Measurements from ENCODE around the gene CELSR1.
A peak's percentile ranks its signal among the peaks of the same experiment; 100 is the strongest.

CELSR1 gene

GRCh38 chr22:46377525-46378425 is 159.6 kb downstream of the CELSR1 start:
- DNase-seq, result peak; percentile 38
- H3K27me3 Mint-ChIP-seq (ENCODE audit: low read depth, poor library complexity), result peaks cover 3% of the 10 kb centered on the region
- TF ChIP-seq, protein P1, sequence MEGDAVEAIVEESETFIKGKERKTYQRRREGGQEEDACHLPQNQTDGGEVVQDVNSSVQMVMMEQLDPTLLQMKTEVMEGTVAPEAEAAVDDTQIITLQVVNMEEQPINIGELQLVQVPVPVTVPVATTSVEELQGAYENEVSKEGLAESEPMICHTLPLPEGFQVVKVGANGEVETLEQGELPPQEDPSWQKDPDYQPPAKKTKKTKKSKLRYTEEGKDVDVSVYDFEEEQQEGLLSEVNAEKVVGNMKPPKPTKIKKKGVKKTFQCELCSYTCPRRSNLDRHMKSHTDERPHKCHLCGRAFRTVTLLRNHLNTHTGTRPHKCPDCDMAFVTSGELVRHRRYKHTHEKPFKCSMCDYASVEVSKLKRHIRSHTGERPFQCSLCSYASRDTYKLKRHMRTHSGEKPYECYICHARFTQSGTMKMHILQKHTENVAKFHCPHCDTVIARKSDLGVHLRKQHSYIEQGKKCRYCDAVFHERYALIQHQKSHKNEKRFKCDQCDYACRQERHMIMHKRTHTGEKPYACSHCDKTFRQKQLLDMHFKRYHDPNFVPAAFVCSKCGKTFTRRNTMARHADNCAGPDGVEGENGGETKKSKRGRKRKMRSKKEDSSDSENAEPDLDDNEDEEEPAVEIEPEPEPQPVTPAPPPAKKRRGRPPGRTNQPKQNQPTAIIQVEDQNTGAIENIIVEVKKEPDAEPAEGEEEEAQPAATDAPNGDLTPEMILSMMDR (IDR thresholded peaks at IDR 0.05), result no peak
- peak overlapping the region; percentile 33 for H3K4me3 Mint-ChIP-seq
- H3K9me3 Mint-ChIP-seq, result peaks cover 32% of the 10 kb centered on the region
- peak overlapping the region; percentile 33 for H3K27ac Mint-ChIP-seq
- H3K4me1 Mint-ChIP-seq, result peaks cover 63% of the 10 kb centered on the region
- H3K36me3 Mint-ChIP-seq (ENCODE audit: low read depth), result peaks cover 39% of the 10 kb centered on the region

- Mint-ChIP-seq H3K36me3 (ENCODE audit: low read depth) (peaks cover 35% of the 10 kb centered on the region), H3K4me3 (no peak overlapping the region), H3K27me3 (ENCODE audit: low read depth, poor library complexity) (peaks cover 3% of the 10 kb centered on the region), H3K27ac (peak overlapping the region; percentile 48), H3K4me1 (peaks cover 63% of the 10 kb centered on the region), H3K9me3 (peaks cover 32% of the 10 kb centered on the region)
- no peak for DNase-seq
- TF ChIP-seq, protein P1 (IDR thresholded peaks at IDR 0.05), result no peak
Observed at GRCh38 chr22:46376908-46377524, 160.4 kb downstream of the CELSR1 start.

- H3K27me3 Mint-ChIP-seq (ENCODE audit: low read depth, poor library complexity), result peaks cover 3% of the 10 kb centered on the region
- no peak overlapping the region for H3K27ac Mint-ChIP-seq
- peaks cover 32% of the 10 kb centered on the region for H3K9me3 Mint-ChIP-seq
- no peak overlapping the region for H3K4me3 Mint-ChIP-seq
- peaks cover 35% of the 10 kb centered on the region for H3K36me3 Mint-ChIP-seq (ENCODE audit: low read depth)
- H3K4me1 Mint-ChIP-seq, result peaks cover 61% of the 10 kb centered on the region
- no peak for DNase-seq
- TF ChIP-seq, protein P1 (IDR thresholded peaks at IDR 0.05), result no peak
Observed at GRCh38 chr22:46376111-46376510, 161.3 kb downstream of the CELSR1 start.

GRCh38 chr22:46374663-46375474 is 162.6 kb downstream of the CELSR1 start:
- Mint-ChIP-seq H3K4me1 (peaks cover 61% of the 10 kb centered on the region), H3K9me3 (peaks cover 32% of the 10 kb centered on the region), H3K27ac (no peak overlapping the region), H3K27me3 (ENCODE audit: low read depth, poor library complexity) (no peaks in the 10 kb centered on the region), H3K4me3 (no peak overlapping the region), H3K36me3 (ENCODE audit: low read depth) (peaks cover 35% of the 10 kb centered on the region)
- TF ChIP-seq, protein P1 (IDR thresholded peaks at IDR 0.05), result no peak
- no peak for DNase-seq

DNA sequence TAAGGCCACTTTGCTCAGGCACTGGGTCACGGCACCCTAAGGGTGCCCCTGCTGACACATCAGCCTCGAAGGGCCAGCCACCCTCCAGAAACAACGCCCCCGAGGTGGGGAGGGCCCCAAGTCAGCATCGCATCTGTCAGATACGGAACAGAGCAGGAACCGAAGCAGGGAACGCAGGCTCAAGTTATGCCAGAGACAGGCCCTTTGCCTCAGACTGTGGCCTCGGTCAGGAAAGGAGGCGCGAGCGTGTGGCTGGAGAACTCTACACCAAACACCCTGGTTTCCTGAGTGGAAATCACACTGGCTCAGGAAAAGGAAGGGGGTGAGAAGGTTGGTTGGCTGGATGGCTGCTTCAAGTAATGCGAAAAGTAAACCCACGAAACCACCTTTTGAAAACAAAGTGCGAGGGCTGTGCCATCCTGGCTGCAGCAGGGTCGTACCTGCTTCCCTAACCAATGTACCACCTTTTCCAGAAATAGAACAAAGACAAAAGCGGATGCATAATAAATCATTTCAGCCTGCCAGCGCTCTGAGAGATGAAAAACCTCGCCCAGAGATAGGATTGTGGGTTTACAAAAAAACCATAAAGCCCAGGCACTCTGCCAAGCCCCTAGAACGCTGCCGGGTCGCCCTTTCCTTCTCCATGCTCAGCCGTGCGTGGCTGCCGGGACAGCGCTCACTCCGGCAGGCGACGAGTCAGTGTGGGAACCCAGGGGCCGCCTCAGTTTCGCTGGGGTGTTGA is 163.3 kb downstream of the CELSR1 start:
- Mint-ChIP-seq H3K4me1 (peaks cover 53% of the 10 kb centered on the region), H3K9me3 (peaks cover 32% of the 10 kb centered on the region), H3K4me3 (no peak overlapping the region), H3K27ac (peak overlapping the region; percentile 48), H3K36me3 (ENCODE audit: low read depth) (peaks cover 35% of the 10 kb centered on the region), H3K27me3 (ENCODE audit: low read depth, poor library complexity) (no peaks in the 10 kb centered on the region)
- TF ChIP-seq, protein P1 (IDR thresholded peaks at IDR 0.05), result no peak
- DNase-seq, result no peak
